Measurements from ENCODE around the gene IGF2BP3.
"Not testable (repeated sequence)": the region's sequence is repeated elsewhere in the genome, so short reads cannot be mapped to it uniquely, and the experiment has no call there.

IGF2BP3 gene

GRCh38 chr7:23315366-23315765, 154.9 kb downstream of the IGF2BP3 start:
- no peak for DNase-seq (ENCODE audit: low read depth)
- TF ChIP-seq CTCF (conservative IDR thresholded peaks at IDR 0.05; ENCODE audit: low read length) = no peak
- no peak overlapping the region for H3K4me3 ChIP-seq (ENCODE audit: low read length)

GRCh38 chr7:23312141-23312540, 158.2 kb downstream of the IGF2BP3 start:
- DNase-seq (ENCODE audit: low read depth) = not testable (repeated sequence)

GRCh38 chr7:23308754-23309153, 161.5 kb downstream of the IGF2BP3 start:
- no peak for DNase-seq (ENCODE audit: low read depth)
- H3K4me3 ChIP-seq (ENCODE audit: low read length) = no peak overlapping the region
- no peak for TF ChIP-seq CTCF (conservative IDR thresholded peaks at IDR 0.05; ENCODE audit: low read length)

More at GRCh38 chr7:23312141-23312540, 158.2 kb downstream of the IGF2BP3 start:
- not testable (repeated sequence) for H3K4me3 ChIP-seq (ENCODE audit: low read length)

GRCh38 chr7:23306936-23307521, 163.3 kb downstream of the IGF2BP3 start:
- no peak overlapping the region for H3K4me3 ChIP-seq (ENCODE audit: low read length)
- no peak for DNase-seq (ENCODE audit: low read depth)
- TF ChIP-seq CTCF (conservative IDR thresholded peaks at IDR 0.05; ENCODE audit: low read length) = no peak

- peak overlapping the region; percentile 98 for H3K4me3 ChIP-seq (ENCODE audit: low read length)
- DNase-seq (ENCODE audit: low read depth) = peak; percentile 27
- TF ChIP-seq CTCF (conservative IDR thresholded peaks at IDR 0.05; ENCODE audit: low read length) = no peak
These were observed 170.5 kb downstream of the IGF2BP3 start for GRCh38 chr7:23299770-23300300.

GRCh38 chr7:23298885-23299769, 171.2 kb downstream of the IGF2BP3 start, which contains the start of gene MALSU1:
TSS of gene MALSU1 (plus strand) at chr7:23299339. CDS start at chr7:23299353, 14 bp downstream.
- no peak for TF ChIP-seq CTCF (conservative IDR thresholded peaks at IDR 0.05; ENCODE audit: low read length)
- H3K4me3 ChIP-seq (ENCODE audit: low read length) = peak within 1 kb of the TSS; percentile 98
- peak; percentile 95 for DNase-seq (ENCODE audit: low read depth)

- peak; percentile 79 for DNase-seq (ENCODE audit: low read depth)
- no peak overlapping the region for H3K4me3 ChIP-seq (ENCODE audit: low read length)
- TF ChIP-seq CTCF (conservative IDR thresholded peaks at IDR 0.05; ENCODE audit: low read length) = no peak
These were observed 172.0 kb downstream of the IGF2BP3 start for GRCh38 chr7:23298141-23298881.
